GM12878 (cell line): ENCODE data around the gene RAD51AP1. TPM values are rescaled to one million over a fixed set of nuclear protein-coding genes. Genes with fewer than 3 reads are reported as not detected.
A peak's percentile ranks its signal among the peaks of the same experiment; 100 is the strongest.

Experiments used
- ATAC-seq: fragments of 200-7000 bp; cut with Tn5 transposase; 3 replicates; pipeline ENCODE4 v1.9.1; 2020; ENCODE audit warnings: mild to moderate bottlenecking, moderate library complexity
- BruUV-seq: library from RNA; stranded (reverse); fragments of 400-500 nt; replicated peaks from 2 replicates; lab custom pipeline; 2021; lab: Mats Ljungman, UMichigan
- CTCF ChIA-PET: fragments of 300-600 bp; sonication (Branson Sonifier 250); formaldehyde crosslinking; extraction: SDS; loops from one replicate; lab custom pipeline; 2021; ENCODE audit warnings: inconsistent platforms; lab: Yijun Ruan, JAX
- POLR2A ChIA-PET: fragments of 350-600 bp; formaldehyde crosslinking; extraction: SDS; loops from one replicate; lab custom pipeline; 2021; ENCODE audit warnings: inconsistent platforms; lab: Charles Lee
- RAD21 ChIA-PET: fragments of 300-600 bp; sonication (Branson Sonifier 250); formaldehyde crosslinking; loops from one replicate; lab custom pipeline; 2023; ENCODE audit warnings: antibody characterized with exemption; ENCODE audit not compliant: unreplicated experiment; lab: Charles Lee
- SMC1A ChIA-PET: fragments of 300-600 bp; sonication (Branson Sonifier 250); formaldehyde crosslinking; loops from one replicate; lab custom pipeline; 2023; ENCODE audit not compliant: unreplicated experiment, uncharacterized antibody; lab: Charles Lee
- DNase-seq: peaks from one replicate; pipeline ENCODE4 v3.0.0-alpha.2; 2011; ENCODE audit warnings: low read depth, low spot score
- FAIRE-seq: peaks from 3 replicates; lab custom pipeline; 2011; peaks lifted over from hg19 to GRCh38; lab: Jason Lieb, UNC
- H2AFZ ChIP-seq: 2 replicates; pipeline ENCODE4 v1.6.0; 2011; ENCODE audit warnings: low read depth, low read length, control low read depth; ENCODE audit not compliant: control insufficient read depth
- H3K27ac ChIP-seq: 2 replicates; pipeline ENCODE4 v1.5.1; 2011; ENCODE audit warnings: control low read depth; ENCODE audit not compliant: control insufficient read depth, insufficient read depth
- H3K27me3 ChIP-seq, 2 experiments: replicated peaks in 1 of 2; 2 replicates each; pipeline versions ENCODE4 v1.6.0 to v1.6.1; 2011; ENCODE audit warnings: low read length in 1 of 2; ENCODE audit not compliant: control insufficient read depth in 2 of 2, insufficient read depth in 2 of 2
- H3K36me3 ChIP-seq, 2 experiments: 2 replicates each; pipeline ENCODE4 v1.5.1; 2011; ENCODE audit warnings: low read length in 1 of 2; ENCODE audit not compliant: control insufficient read depth in 2 of 2, insufficient read depth in 2 of 2
- H3K4me1 ChIP-seq: 2 replicates; pipeline ENCODE4 v1.6.1; 2011; ENCODE audit warnings: mild to moderate bottlenecking, low read length, moderate library complexity, mixed read lengths; ENCODE audit not compliant: control insufficient read depth, insufficient read depth
- H3K4me2 ChIP-seq: 2 replicates; pipeline ENCODE4 v1.6.0; 2011; ENCODE audit warnings: control low read depth; ENCODE audit not compliant: control insufficient read depth, insufficient read depth
- H3K4me3 ChIP-seq: fragments of 200-600 bp; sonication (generic); 2 replicates; pipeline ENCODE4 v1.5.1; 2016
- H3K79me2 ChIP-seq: 2 replicates; pipeline ENCODE4 v1.6.0; 2011; ENCODE audit warnings: low read length; ENCODE audit not compliant: control insufficient read depth, insufficient read depth
- H3K9ac ChIP-seq: 2 replicates; pipeline ENCODE4 v1.8.0; 2011; ENCODE audit warnings: low read length, control low read depth, mixed read lengths; ENCODE audit not compliant: control insufficient read depth, insufficient read depth
- H3K9me3 ChIP-seq: replicated peaks from 3 replicates; pipeline ENCODE4 v1.5.1; 2011; ENCODE audit warnings: mild to moderate bottlenecking, low read length; ENCODE audit not compliant: control insufficient read depth, insufficient read depth
- H4K20me1 ChIP-seq: 2 replicates; pipeline ENCODE4 v1.6.0; 2011; ENCODE audit not compliant: control insufficient read depth, insufficient read depth
- ASH2L ChIP-seq: fragments of 300-600, 200-600 bp; sonication (generic); IDR thresholded peaks from 2 replicates; pipeline ENCODE4 v1.6.1; 2017; ENCODE audit warnings: low read depth, mild to moderate bottlenecking, borderline replicate concordance
- BCL3 ChIP-seq: IDR thresholded peaks from 2 replicates; pipeline ENCODE4 v1.6.1; 2011; ENCODE audit warnings: borderline replicate concordance, low read depth, mild to moderate bottlenecking, moderate library complexity, low read length; ENCODE audit not compliant: insufficient read depth, poor library complexity, severe bottlenecking
- CBFB ChIP-seq: IDR thresholded peaks from 2 replicates; pipeline ENCODE4 v1.6.1; 2016; ENCODE audit warnings: antibody characterized with exemption, low read depth
- CBX3 ChIP-seq: fragments of 200-600 bp; sonication (generic); IDR thresholded peaks from 2 replicates; pipeline ENCODE4 v1.6.1; 2016; ENCODE audit warnings: low read depth, borderline replicate concordance
- DPF2 ChIP-seq: fragments of 450-650 bp; IDR thresholded peaks from 2 replicates; pipeline ENCODE4 v1.6.1; 2017; ENCODE audit warnings: mild to moderate bottlenecking
- ESRRA ChIP-seq: IDR thresholded peaks from 2 replicates; pipeline ENCODE4 v1.6.1; 2012; ENCODE audit warnings: mild to moderate bottlenecking, low read length, improper control_type of control experiment
- HCFC1 ChIP-seq: fragments of 150-350 bp; IDR thresholded peaks from 2 replicates; pipeline ENCODE4 v1.6.1; 2014; ENCODE audit warnings: low read length
- IRF4 ChIP-seq: IDR thresholded peaks from 2 replicates; pipeline ENCODE4 v1.6.1; 2011; ENCODE audit warnings: low read depth, low read length
- NR2C1 ChIP-seq: fragments of 450-650 bp; IDR thresholded peaks from 2 replicates; pipeline ENCODE4 v1.6.1; 2017; ENCODE audit warnings: antibody characterized with exemption, mild to moderate bottlenecking, moderate library complexity
- NR2F1 ChIP-seq: fragments of 450-650 bp; conservative IDR thresholded peaks from 2 replicates; pipeline ENCODE4 v1.6.1; 2017; ENCODE audit warnings: mild to moderate bottlenecking
- SIX5 ChIP-seq: IDR thresholded peaks from 2 replicates; pipeline ENCODE4 v1.6.1; 2011; ENCODE audit warnings: mild to moderate bottlenecking, low read depth, low read length, moderate library complexity; ENCODE audit not compliant: severe bottlenecking
- SP1 ChIP-seq: IDR thresholded peaks from one replicate; pipeline ENCODE4 v1.6.1; 2011; ENCODE audit warnings: low read depth, low read length
- SREBF2 ChIP-seq: IDR thresholded peaks from 2 replicates; pipeline ENCODE4 v1.6.1; 2012; ENCODE audit warnings: mild to moderate bottlenecking, low read length
- ZSCAN29 ChIP-seq: fragments of 450-650 bp; IDR thresholded peaks from 2 replicates; pipeline ENCODE4 v1.6.1; 2017; ENCODE audit warnings: mild to moderate bottlenecking, moderate library complexity
- WGBS: methylation state at CpG from one replicate; pipeline ENCODE4 v1.1.6; 2016; ENCODE audit warnings: low lambda C conversion rate; ENCODE audit not compliant: insufficient replicate concordance, insufficient coverage; ENCODE audit errors: missing lambda C conversion rate; 5-methylcytosine and 5-hydroxymethylcytosine counted together
- in situ Hi-C: fragments of 300-500 bp; cut with MboI; formaldehyde crosslinking; loops from 9 replicates; pipeline ENCODE4 v1.14.3; 2018; ENCODE audit warnings: mixed read lengths
- intact Hi-C: fragments of 100-400 bp; cut with micrococcal nuclease; formaldehyde crosslinking; loops from one replicate; pipeline ENCODE4 v1.14.2; 2022; ENCODE audit not compliant: unreplicated experiment
- polyA plus RNA-seq, 11 experiments: library from polyadenylated mRNA; depleted of rRNA in 4 of 11; unstranded in 6 of 11; stranded (reverse) in 5 of 11; fragments of >200 nt; fragmentation: Nextera tagmentation in 4 of 11; fragmentation: Illumina TruSeq in 1 of 11; extraction: Ambion mirVana in 4 of 11; extraction: Trizol in 1 of 11; gene quantifications; 1 replicate in 1 of 11; 2 replicates in 10 of 11; pipeline versions ENCODE4 v1.2.1 to v1.2.3, GENCODE V29; 2011 to 2016; ENCODE audit warnings: inconsistent platforms in 2 of 11, missing spikeins in 2 of 11, low read depth in 1 of 11
- total RNA-seq, 4 experiments: library from RNA; depleted of rRNA in 3 of 4; stranded (reverse); fragments of >200 nt in 3 of 4; fragmentation: Illumina TruSeq in 1 of 4; extraction: Trizol in 1 of 4; gene quantifications; 2 replicates each; pipeline versions ENCODE4 v1.2.1 to v1.2.3, GENCODE V29; 2013 to 2021
- TF ChIP-seq, protein P1 (sequence below), 3 experiments: IDR thresholded peaks in 2 of 3; conservative IDR thresholded peaks in 1 of 3; 2 replicates each; pipeline ENCODE4 v1.5.1; 2011; ENCODE audit warnings: low read depth in 3 of 3, low read length in 3 of 3, mild to moderate bottlenecking in 3 of 3, control low read depth in 2 of 3, moderate library complexity in 2 of 3, inconsistent platforms in 1 of 3, mixed read lengths in 1 of 3; ENCODE audit not compliant: control insufficient read depth in 2 of 3, insufficient read depth in 1 of 3; ENCODE audit errors: extremely low read depth in 1 of 3
- TF ChIP-seq, protein P2 (sequence below): IDR thresholded peaks from 2 replicates; pipeline ENCODE4 v1.6.1; 2012; ENCODE audit warnings: improper control_type of control experiment, low read depth, low read length; ENCODE audit not compliant: insufficient replicate concordance

Gene RAD51AP1
- total and polyA plus RNA-seq, 10 of the 15 experiments (the other 5 are each of a cell fraction or from before 2014, with no cell fraction given) = 22.3 to 86.0 (median 50.9) TPM

GRCh38 chr12:4604684-4605193, 66.0 kb downstream of the RAD51AP1 start:
- DNase-seq (peak; percentile 68), ATAC-seq (peak; percentile 97), FAIRE-seq (peak; percentile 87)
- Histone ChIP-seq H3K9ac (peak overlapping the region; percentile 84), H3K9me3 (no peaks in the 10 kb centered on the region), H3K4me1 (no peaks in the 10 kb centered on the region), H3K4me3 (peak overlapping the region; percentile 78), H3K27me3 (no peaks in the 10 kb centered on the region), H3K36me3 (no peaks in the 10 kb centered on the region), H3K4me2 (peak overlapping the region; percentile 58; the same call in 1 of the 2 replicates), H3K79me2 (peaks cover 9% of the 10 kb centered on the region), H4K20me1 (no peaks in the 10 kb centered on the region), H2AFZ (peak overlapping the region; percentile 93), H3K27ac (peak overlapping the region; percentile 65)
- ChIA-PET POLR2A (no interaction called here), CTCF (interaction anchor here (0.6 to 5.1 kb wide), 16 partner anchors 8 to 665 kb away, joined by 3 to 30 read pairs (median 4); partner anchors contain the start of genes AKAP3 and NDUFA9), SMC1A (interaction anchor here (0.6 to 1.7 kb wide), 8 partner anchors 14 to 153 kb away, joined by 3 to 7 read pairs (median 3); partner anchors contain the start of genes AKAP3 and NDUFA9), RAD21 (interaction anchor here (1.2 to 2.7 kb wide), 3 partner anchors 16 to 44 kb away, joined by 3 to 14 read pairs (median 4); partner anchors contain the start of genes AKAP3 and NDUFA9)
- WGBS = under 1% methylated on average over 25 of the region's 25 CpGs
- intact Hi-C loops (loop anchor here (2.0 to 10.0 kb wide), 2 partner anchors 44 to 150 kb away; partner anchors contain the start of genes AKAP3 and NDUFA9), in situ Hi-C loops (no loop called here)
- no TSS peak for BruUV-seq
- TF ChIP-seq IRF4 (0 out of 2 replicates have a peak, but pooled peaks have one; percentile 13), NR2C1 (no peak), CBFB (0 out of 2 replicates have a peak, but pooled peaks have one; percentile 28), BCL3 (no peak), SREBF2 (no peak), ESRRA (no peak), SP1 (no peak), ZSCAN29 (peak; percentile 81), NR2F1 (no peak), SIX5 (no peak), ASH2L (0 out of 2 replicates have a peak, but pooled peaks have one; percentile 76), HCFC1 (peak; percentile 44; the same call in 1 of the 2 replicates), CBX3 (no peak), DPF2 (0 out of 2 replicates have a peak, but pooled peaks have one; percentile 29)
- TF ChIP-seq, protein P1, sequence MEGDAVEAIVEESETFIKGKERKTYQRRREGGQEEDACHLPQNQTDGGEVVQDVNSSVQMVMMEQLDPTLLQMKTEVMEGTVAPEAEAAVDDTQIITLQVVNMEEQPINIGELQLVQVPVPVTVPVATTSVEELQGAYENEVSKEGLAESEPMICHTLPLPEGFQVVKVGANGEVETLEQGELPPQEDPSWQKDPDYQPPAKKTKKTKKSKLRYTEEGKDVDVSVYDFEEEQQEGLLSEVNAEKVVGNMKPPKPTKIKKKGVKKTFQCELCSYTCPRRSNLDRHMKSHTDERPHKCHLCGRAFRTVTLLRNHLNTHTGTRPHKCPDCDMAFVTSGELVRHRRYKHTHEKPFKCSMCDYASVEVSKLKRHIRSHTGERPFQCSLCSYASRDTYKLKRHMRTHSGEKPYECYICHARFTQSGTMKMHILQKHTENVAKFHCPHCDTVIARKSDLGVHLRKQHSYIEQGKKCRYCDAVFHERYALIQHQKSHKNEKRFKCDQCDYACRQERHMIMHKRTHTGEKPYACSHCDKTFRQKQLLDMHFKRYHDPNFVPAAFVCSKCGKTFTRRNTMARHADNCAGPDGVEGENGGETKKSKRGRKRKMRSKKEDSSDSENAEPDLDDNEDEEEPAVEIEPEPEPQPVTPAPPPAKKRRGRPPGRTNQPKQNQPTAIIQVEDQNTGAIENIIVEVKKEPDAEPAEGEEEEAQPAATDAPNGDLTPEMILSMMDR (IDR thresholded peaks at IDR 0.05 in 2 of 3, conservative IDR thresholded peaks at IDR 0.05 in 1 of 3; ENCODE audit: control insufficient read depth in 2 of 3, extremely low read depth in 1 of 3, insufficient read depth in 1 of 3, low read depth in 3 of 3, low read length in 3 of 3) = peak; percentile 97 to 100 (median 99)
- TF ChIP-seq, protein P2, sequence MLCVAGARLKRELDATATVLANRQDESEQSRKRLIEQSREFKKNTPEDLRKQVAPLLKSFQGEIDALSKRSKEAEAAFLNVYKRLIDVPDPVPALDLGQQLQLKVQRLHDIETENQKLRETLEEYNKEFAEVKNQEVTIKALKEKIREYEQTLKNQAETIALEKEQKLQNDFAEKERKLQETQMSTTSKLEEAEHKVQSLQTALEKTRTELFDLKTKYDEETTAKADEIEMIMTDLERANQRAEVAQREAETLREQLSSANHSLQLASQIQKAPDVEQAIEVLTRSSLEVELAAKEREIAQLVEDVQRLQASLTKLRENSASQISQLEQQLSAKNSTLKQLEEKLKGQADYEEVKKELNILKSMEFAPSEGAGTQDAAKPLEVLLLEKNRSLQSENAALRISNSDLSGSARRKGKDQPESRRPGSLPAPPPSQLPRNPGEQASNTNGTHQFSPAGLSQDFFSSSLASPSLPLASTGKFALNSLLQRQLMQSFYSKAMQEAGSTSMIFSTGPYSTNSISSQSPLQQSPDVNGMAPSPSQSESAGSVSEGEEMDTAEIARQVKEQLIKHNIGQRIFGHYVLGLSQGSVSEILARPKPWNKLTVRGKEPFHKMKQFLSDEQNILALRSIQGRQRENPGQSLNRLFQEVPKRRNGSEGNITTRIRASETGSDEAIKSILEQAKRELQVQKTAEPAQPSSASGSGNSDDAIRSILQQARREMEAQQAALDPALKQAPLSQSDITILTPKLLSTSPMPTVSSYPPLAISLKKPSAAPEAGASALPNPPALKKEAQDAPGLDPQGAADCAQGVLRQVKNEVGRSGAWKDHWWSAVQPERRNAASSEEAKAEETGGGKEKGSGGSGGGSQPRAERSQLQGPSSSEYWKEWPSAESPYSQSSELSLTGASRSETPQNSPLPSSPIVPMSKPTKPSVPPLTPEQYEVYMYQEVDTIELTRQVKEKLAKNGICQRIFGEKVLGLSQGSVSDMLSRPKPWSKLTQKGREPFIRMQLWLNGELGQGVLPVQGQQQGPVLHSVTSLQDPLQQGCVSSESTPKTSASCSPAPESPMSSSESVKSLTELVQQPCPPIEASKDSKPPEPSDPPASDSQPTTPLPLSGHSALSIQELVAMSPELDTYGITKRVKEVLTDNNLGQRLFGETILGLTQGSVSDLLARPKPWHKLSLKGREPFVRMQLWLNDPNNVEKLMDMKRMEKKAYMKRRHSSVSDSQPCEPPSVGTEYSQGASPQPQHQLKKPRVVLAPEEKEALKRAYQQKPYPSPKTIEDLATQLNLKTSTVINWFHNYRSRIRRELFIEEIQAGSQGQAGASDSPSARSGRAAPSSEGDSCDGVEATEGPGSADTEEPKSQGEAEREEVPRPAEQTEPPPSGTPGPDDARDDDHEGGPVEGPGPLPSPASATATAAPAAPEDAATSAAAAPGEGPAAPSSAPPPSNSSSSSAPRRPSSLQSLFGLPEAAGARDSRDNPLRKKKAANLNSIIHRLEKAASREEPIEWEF = no peak
